BLaER1 treated with 17β-estradiol and CSF1 and Interleukin-3, amounts not matched to agents 10 nM and 100 nM (cell line): ENCODE results near the gene KMT2E.
"Not testable (repeated sequence)": the region's sequence is repeated elsewhere in the genome, so short reads cannot be mapped to it uniquely, and the experiment has no call there.

ENCODE experiments used
- H3K27ac ChIP-seq, 11 experiments: shearing (Covaris generic); formaldehyde crosslinking; 2 replicates each; pipeline ENCODE4 v1.8.1; 2022
- H3K27me3 ChIP-seq, 11 experiments: shearing (Covaris generic); formaldehyde crosslinking; 2 replicates each; pipeline ENCODE4 v1.8.1; 2022
- H3K36me3 ChIP-seq, 11 experiments: shearing (Covaris generic); formaldehyde crosslinking; 2 replicates each; pipeline ENCODE4 v1.8.1; 2022
- H3K4me1 ChIP-seq, 10 experiments: shearing (Covaris generic); formaldehyde crosslinking; 2 replicates each; pipeline ENCODE4 v1.8.1; 2022
- H3K4me2 ChIP-seq, 11 experiments: shearing (Covaris generic); formaldehyde crosslinking; 2 replicates each; pipeline ENCODE4 v1.8.1; 2022
- H3K4me3 ChIP-seq, 10 experiments: shearing (Covaris generic); formaldehyde crosslinking; 2 replicates each; pipeline ENCODE4 v1.8.1; 2022
- H3K9ac ChIP-seq, 11 experiments: shearing (Covaris generic); formaldehyde crosslinking; 2 replicates each; pipeline ENCODE4 v1.8.1; 2022
- H3K9me3 ChIP-seq, 11 experiments: shearing (Covaris generic); formaldehyde crosslinking; replicated peaks in 1 of 11; 2 replicates each; pipeline ENCODE4 v1.8.1; 2022
- H4K20me1 ChIP-seq, 11 experiments: shearing (Covaris generic); formaldehyde crosslinking; 2 replicates each; pipeline ENCODE4 v1.8.1; 2022
- Cebpa-rat ChIP-seq, 11 experiments: shearing (Covaris generic); IDR thresholded peaks; 2 replicates each; pipeline ENCODE4 v1.8.1; 2022

Gene KMT2E

DNA sequence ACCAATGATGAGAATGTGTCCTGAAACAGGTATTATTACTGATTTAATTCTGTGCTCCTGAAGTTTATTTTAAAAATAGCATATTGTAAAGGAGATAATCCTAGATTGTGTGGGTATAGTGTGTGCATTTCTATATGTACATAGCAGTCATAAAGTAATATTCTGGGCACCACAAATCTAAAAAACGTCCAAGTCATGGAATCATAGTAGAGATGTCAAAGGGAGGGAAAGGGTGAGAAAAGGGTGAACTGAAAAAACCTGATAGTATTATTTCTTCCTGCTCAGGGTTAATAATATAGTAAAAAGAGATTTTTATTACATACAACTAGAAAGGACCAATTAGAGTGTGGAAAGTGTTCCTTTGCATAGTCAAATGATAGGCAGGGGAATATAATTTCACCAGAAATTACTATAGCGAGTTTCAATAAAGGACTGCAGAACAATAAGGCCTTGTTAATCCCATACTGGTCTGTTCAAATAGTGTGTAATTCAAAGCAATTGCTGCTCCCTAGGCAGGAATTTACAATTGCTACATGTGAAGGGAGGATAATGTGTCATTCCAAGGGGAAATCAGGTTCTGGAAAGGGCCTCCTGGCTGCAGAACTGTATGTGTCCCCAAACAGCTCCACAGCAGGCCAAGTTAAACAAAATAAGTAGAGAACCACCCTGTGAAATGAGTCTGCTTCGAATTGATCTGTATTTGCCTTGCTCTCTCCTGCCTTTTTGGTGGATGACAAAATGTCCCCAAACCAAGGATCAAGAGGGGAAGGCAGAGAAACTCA is 42.5 kb upstream of the KMT2E start:
- no peak overlapping the region for H3K4me3 ChIP-seq
- no peaks in the 10 kb centered on the region for H3K27me3 ChIP-seq
- peak overlapping the region; percentile 35 to 89 (median 66) for H3K4me2 ChIP-seq
- peak overlapping the region in 4 of 11 experiments; percentile 3 to 45 (median 30); a peak in 2 of 22 replicates for H3K9ac ChIP-seq
- peaks cover 50 to 77% (median 67%) of the 10 kb centered on the region in 11 experiments for H3K36me3 ChIP-seq
- TF ChIP-seq Cebpa-rat (IDR thresholded peaks at IDR 0.05), result no peak
- H3K9me3 ChIP-seq, result no peaks in the 10 kb centered on the region
- peaks cover 44 to 98% (median 81%) of the 10 kb centered on the region in 10 experiments for H3K4me1 ChIP-seq
- H4K20me1 ChIP-seq, result peaks cover 0 to 14% (median 0%) of the 10 kb centered on the region in 11 experiments; a peak in 3 of 22 replicates
- H3K27ac ChIP-seq, result peak overlapping the region; percentile 38 to 73 (median 61); a peak in 17 of 22 replicates

DNA sequence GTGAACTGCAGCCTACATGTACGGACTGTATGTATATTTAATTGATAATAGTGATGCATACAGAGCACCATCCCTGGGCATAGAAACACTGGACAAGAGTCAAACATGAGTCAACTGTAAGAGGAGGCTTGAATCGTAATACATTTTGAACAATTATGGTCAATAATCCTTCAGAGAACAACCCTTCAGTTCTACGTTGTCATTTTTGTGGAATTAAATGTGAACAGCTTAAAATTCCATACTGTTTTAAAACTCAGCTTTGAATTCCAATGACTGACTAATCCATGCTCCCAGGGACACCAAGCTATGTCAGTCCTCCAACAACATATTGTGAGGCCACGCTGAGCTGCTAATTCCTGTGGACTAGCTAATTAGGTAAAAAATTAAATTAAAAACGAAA is 41.5 kb upstream of the KMT2E start:
- Histone ChIP-seq H3K27me3 (no peaks in the 10 kb centered on the region), H4K20me1 (peaks cover 0 to 13% (median 0%) of the 10 kb centered on the region in 11 experiments; a peak in 3 of 22 replicates), H3K9me3 (no peaks in the 10 kb centered on the region), H3K4me3 (no peak overlapping the region), H3K4me1 (peaks cover 54 to 98% (median 85%) of the 10 kb centered on the region in 10 experiments), H3K4me2 (peak overlapping the region; percentile 35 to 89 (median 66)), H3K27ac (peak overlapping the region; percentile 38 to 73 (median 61); a peak in 21 of 22 replicates), H3K36me3 (peaks cover 40 to 76% (median 57%) of the 10 kb centered on the region in 11 experiments), H3K9ac (peak overlapping the region in 6 of 11 experiments; percentile 3 to 42 (median 22); a peak in 5 of 22 replicates)
- TF ChIP-seq Cebpa-rat (IDR thresholded peaks at IDR 0.05), result no peak

DNA sequence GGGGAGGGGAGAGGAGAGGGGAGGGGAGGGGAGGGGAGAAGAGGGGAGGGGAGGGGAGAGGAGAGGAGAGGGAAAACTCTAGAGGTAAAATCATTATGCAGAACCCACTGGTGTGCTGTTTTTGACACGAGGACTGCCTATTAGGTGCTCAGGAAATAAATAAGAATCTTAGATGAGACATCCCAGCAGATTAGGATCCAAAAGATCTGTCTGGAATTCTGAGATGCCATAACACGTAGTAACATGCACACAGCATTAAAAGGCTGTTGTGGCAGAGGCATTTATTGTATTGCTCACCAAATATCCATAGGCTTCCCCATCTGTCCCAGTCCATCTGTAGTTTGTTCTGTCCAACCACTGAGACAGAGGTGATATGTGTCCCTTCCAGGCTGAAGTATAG is 40.8 kb upstream of the KMT2E start:
- peaks cover 62 to 98% (median 87%) of the 10 kb centered on the region in 10 experiments for H3K4me1 ChIP-seq
- H3K36me3 ChIP-seq, result peaks cover 34 to 76% (median 57%) of the 10 kb centered on the region in 11 experiments
- peak overlapping the region; percentile 66 to 91 (median 87) for H3K27ac ChIP-seq
- no peaks in the 10 kb centered on the region for H3K9me3 ChIP-seq
- peak overlapping the region; percentile 26 to 77 (median 61); a peak in 19 of 22 replicates for H3K9ac ChIP-seq
- H3K4me2 ChIP-seq, result peak overlapping the region; percentile 75 to 96 (median 91)
- peak overlapping the region in 6 of 10 experiments; percentile 6 to 48 (median 30); a peak in 7 of 20 replicates for H3K4me3 ChIP-seq
- H4K20me1 ChIP-seq, result peaks cover 0 to 13% (median 0%) of the 10 kb centered on the region in 11 experiments; a peak in 2 of 22 replicates
- no peak for TF ChIP-seq Cebpa-rat (IDR thresholded peaks at IDR 0.05)
- no peaks in the 10 kb centered on the region for H3K27me3 ChIP-seq

DNA sequence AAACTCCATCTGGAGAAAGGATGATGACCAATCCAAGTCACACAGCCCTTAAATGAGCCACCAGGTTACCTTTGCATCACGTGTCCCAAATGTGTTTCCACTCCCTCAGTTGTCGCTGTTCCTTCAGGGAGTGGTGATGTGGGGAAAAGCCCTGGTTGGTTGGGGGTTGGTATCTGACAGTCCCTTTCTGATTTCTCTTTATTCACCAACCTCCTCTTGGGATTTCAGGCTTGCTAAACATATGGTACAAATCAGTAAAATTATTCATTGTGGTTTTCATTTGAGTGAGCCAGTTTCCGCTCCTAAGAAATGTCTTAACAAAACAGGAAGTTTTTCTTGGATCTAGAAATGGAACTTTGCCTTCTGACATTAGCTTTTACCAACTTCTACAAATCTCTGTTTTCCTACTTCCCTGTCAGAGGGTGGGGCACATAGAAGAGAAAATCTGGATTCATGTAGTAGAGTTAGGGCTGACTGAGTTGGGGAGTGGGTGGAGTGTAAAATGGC is 40.0 kb upstream of the KMT2E start:
- H3K9ac ChIP-seq, result peak overlapping the region; percentile 30 to 77 (median 65); a peak in 21 of 22 replicates
- peaks cover 0 to 20% (median 0%) of the 10 kb centered on the region in 11 experiments; a peak in 3 of 22 replicates for H4K20me1 ChIP-seq
- H3K4me2 ChIP-seq, result peak overlapping the region; percentile 75 to 96 (median 91)
- peak in 5 of 11 experiments; percentile 12 to 66 (median 26); a peak in 4 of 22 replicates for TF ChIP-seq Cebpa-rat (IDR thresholded peaks at IDR 0.05)
- H3K4me3 ChIP-seq, result peak overlapping the region in 8 of 10 experiments; percentile 3 to 48 (median 32); a peak in 9 of 20 replicates
- H3K9me3 ChIP-seq, result no peaks in the 10 kb centered on the region
- H3K36me3 ChIP-seq, result peaks cover 29 to 72% (median 53%) of the 10 kb centered on the region in 11 experiments
- no peaks in the 10 kb centered on the region for H3K27me3 ChIP-seq
- H3K27ac ChIP-seq, result peak overlapping the region; percentile 66 to 91 (median 87)
- H3K4me1 ChIP-seq, result peaks cover 69 to 98% (median 90%) of the 10 kb centered on the region in 10 experiments

DNA sequence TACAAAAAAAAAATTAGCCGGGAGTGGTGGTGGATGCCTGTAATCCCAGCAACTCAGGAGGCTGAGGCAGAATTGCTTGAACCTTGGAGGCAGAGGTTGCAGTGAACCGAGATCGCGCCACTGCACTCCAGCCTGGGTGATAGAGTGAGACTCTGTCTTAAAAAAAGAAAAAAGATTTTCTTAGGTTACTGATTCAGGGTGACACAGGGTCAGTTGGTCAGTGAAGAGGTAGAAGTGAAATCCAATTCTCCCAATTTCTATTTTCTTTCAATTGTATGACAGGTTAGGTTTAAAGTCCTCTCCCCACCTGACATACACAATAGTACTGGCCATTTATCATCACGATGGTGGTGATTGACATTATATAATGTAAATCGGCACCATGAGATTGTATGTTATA is 38.5 kb upstream of the KMT2E start:
- Histone ChIP-seq H3K36me3 (peaks cover 19 to 68% (median 50%) of the 10 kb centered on the region in 11 experiments), H3K4me1 (peaks cover 85 to 99% (median 98%) of the 10 kb centered on the region in 10 experiments)

DNA sequence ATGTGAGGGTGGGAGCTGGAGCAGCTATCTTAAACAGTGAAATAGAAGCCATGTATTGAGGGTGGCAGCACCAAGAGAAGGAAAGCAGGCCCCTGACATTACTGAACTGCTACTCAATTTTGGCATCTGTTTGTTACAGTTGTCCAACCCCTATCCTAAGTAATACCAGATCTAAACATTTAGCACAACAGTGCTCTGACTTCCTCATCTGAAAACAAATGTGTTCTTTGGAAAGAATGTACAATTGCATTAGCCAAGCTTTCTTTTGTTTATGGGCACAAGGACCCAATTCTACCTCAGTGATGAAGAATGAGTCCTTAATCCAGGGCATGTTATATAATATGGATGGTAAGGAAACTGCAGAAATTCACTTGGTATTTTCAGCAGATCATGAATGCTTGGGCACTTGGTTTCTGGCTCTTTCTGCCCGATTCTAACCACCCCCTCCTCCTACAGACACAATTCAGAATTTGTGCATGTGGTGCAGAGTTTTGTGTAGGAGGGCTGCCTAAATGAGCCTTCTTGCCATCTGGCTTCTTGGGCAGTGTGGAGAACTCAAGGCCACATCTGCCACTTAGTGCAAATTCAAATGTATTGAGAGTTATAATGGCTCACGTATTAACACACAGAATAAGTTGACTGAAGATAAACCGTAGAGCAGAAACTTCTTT is 36.9 kb upstream of the KMT2E start:
- peak overlapping the region in 10 of 11 experiments; percentile 13 to 97 (median 68); a peak in 20 of 22 replicates for H3K4me2 ChIP-seq
- H3K36me3 ChIP-seq, result peaks cover 5 to 55% (median 35%) of the 10 kb centered on the region in 11 experiments; a peak in 20 of 22 replicates
- H3K4me3 ChIP-seq, result no peak overlapping the region
- peaks cover 86 to 99% (median 98%) of the 10 kb centered on the region in 10 experiments for H3K4me1 ChIP-seq
- no peaks in the 10 kb centered on the region for H3K9me3 ChIP-seq
- peak overlapping the region in 5 of 11 experiments; percentile 3 to 53 (median 9); a peak in 6 of 22 replicates for H3K9ac ChIP-seq
- H4K20me1 ChIP-seq, result peaks cover 0 to 36% (median 6%) of the 10 kb centered on the region in 11 experiments; a peak in 7 of 22 replicates
- H3K27ac ChIP-seq, result peak overlapping the region; percentile 44 to 89 (median 53); a peak in 20 of 22 replicates
- no peaks in the 10 kb centered on the region for H3K27me3 ChIP-seq
- no peak for TF ChIP-seq Cebpa-rat (IDR thresholded peaks at IDR 0.05)

More for the DNA sequence above, 38.5 kb upstream of the KMT2E start:
- not testable (repeated sequence) for H3K9me3 ChIP-seq, H3K9ac ChIP-seq, H3K27me3 ChIP-seq, H3K4me3 ChIP-seq
- Histone ChIP-seq H4K20me1 (peaks cover 0 to 36% (median 6%) of the 10 kb centered on the region in 11 experiments; a peak in 7 of 22 replicates), H3K4me2 (peak overlapping the region in 7 of 11 experiments; percentile 14 to 97 (median 72); a peak in 14 of 22 replicates), H3K27ac (peak overlapping the region in 8 of 11 experiments; percentile 16 to 89 (median 66); a peak in 9 of 22 replicates)

DNA sequence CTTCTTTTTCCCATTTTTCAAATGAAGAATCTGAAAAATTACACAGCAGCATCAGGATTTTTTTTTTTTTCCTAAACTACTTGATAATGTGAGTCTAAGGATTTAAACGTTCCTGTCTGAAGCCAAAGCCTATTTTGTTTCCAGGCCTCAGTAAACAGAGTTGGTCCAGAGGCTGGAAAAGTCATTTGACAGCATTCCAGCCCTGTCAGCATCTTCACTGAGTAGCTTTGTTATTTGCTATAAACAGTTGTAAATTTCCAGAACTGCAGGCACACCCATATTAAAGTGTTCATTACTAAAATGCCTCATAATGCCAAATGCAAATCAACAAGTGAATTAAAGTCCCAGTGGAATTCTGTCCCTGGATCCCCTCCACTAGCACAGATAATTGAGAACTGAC is 35.5 kb upstream of the KMT2E start:
- no peak for TF ChIP-seq Cebpa-rat (IDR thresholded peaks at IDR 0.05)
- Histone ChIP-seq H3K4me3 (no peak overlapping the region), H3K9ac (peak overlapping the region in 7 of 11 experiments; percentile 24 to 57 (median 43); a peak in 8 of 22 replicates), H3K4me2 (peak overlapping the region in 10 of 11 experiments; percentile 60 to 97 (median 70)), H3K36me3 (peaks cover 5 to 48% (median 31%) of the 10 kb centered on the region in 11 experiments; a peak in 18 of 22 replicates), H3K27me3 (no peaks in the 10 kb centered on the region), H3K9me3 (no peaks in the 10 kb centered on the region), H4K20me1 (peaks cover 0 to 34% (median 6%) of the 10 kb centered on the region in 11 experiments; a peak in 7 of 22 replicates), H3K27ac (peak overlapping the region; percentile 11 to 89 (median 58); a peak in 17 of 22 replicates), H3K4me1 (peaks cover 86 to 100% (median 98%) of the 10 kb centered on the region in 10 experiments)
